A549 treated with GW870086 at 1 μM for 4 hours (cell line): ENCODE results near the gene DUS2. TPM values are rescaled to one million over a fixed set of nuclear protein-coding genes. Genes with fewer than 3 reads are reported as not detected.

ENCODE experiments used
- total RNA-seq: library from RNA; stranded (reverse); fragments of 200-300 nt; extraction: Qiagen RNA extraction; gene quantifications from 5 replicates; pipeline ENCODE4 v1.2.3, GENCODE V29; 2022; ENCODE audit warnings: low read depth

Gene DUS2
- 15.1 to 17.6 TPM (median 16.6 TPM) in 5 replicates for total RNA-seq

DNA sequence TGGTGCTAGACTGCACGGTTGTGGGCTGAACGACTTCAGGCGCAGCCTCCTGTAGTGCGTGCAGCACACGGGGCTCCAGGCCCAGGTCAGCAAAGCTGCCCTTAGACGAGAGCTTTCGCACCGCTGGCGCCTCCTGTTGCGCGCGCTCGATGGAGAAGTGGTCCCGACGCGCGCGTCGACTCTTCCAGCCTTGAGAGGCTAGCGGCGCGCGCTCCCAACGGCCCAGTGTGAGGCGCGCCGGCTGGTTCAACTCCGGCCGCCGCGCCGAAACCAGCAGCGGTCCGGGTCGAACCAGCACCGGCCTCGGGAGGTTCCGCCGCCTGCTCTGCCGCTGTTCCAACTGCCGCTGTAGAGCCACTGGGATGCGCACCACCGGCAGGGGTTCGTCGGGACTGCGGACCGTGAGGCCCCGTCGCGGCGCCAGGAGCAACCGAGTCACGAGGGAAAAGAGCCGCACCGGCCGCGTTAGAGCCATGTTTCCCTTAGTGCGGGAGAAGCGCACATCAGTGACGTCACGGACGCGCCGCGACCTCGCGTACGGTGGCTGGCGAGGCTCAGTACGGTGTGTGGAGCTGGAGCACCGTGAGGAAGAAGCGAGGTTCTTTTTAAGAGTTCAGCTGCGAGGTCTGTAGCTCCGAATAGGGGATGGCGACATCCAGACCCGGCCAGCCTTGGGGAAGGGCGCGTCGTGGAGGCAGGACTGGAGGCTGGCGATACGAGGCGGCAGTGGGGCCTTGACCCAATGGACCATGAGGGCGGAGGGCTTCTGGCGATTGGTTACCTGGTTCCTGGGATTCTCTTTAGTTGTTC lies at the start of gene DUS2, which contains the start of gene DDX28:
TSS of gene DUS2 (plus strand) at position 557 of the 810 bp plus-strand sequence. CDS start 14,740 bp downstream, outside the sequence.
TSS of gene DDX28 (minus strand) at position 505 of the 810 bp plus-strand sequence. CDS start at position 475, 30 bp downstream.

GRCh38 chr16:67979955-67980678 lies 43.0 kb upstream of the DUS2 start, which contains the start of gene DPEP3:
Gene DPEP3 (minus strand): TSS chr16:67980499. CDS start chr16:67980380, 119 bp downstream.

GRCh38 chr16:67998779-67999688 lies 24.1 kb upstream of the DUS2 start, which contains the start of gene DPEP2:
Gene DPEP2 (minus strand): TSS chr16:67999484. CDS start chr16:67993212, 6,272 bp downstream.

DNA sequence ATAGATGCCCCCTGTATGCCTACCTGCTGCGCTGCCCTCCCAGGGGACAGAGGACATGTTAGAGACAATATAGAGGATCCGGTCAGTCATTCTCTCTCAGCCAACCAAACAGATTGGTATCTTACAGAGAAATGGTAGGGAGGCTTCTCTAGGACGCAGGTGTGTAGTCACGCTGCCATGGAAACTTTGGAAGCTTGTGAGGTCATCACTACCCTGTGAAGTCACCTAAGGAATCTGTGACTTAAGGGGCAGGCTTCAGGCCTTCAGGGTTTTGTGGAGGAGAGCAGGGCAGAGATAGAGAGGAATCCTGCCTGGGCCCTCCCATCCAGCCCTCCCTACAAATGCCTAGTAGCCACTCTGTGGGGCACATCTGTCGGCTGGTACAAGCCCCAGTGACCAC lies 7.4 kb upstream of the DUS2 start, which contains the start of gene DPEP2NB:
TSS of gene DPEP2NB (minus strand) at position 231 of the 400 bp plus-strand sequence. CDS start at position 90, 141 bp downstream.

GRCh38 chr16:68085259-68086071 lies 62.4 kb downstream of the DUS2 start, which contains the start of gene NFATC3:
Gene NFATC3 (plus strand): TSS chr16:68085370. CDS start chr16:68085682, 312 bp downstream.

Other genes with a start within 250 kb of the DUS2 start
- gene RANBP10, start 216.7 kb upstream of the DUS2 start, total RNA-seq: 7.4 to 9.5 TPM (median 8.3 TPM) in 5 replicates
- 0.29 to 0.53 TPM (median 0.41 TPM) in 5 replicates for gene TSNAXIP1, start 216.4 kb upstream of the DUS2 start, total RNA-seq
- 26.3 to 42.4 TPM (median 39.3 TPM) in 5 replicates for gene THAP11, start 181.0 kb upstream of the DUS2 start, total RNA-seq
- gene NUTF2, start 176.4 kb upstream of the DUS2 start, total RNA-seq: 228 to 243 TPM (median 238 TPM) in 5 replicates
- 25.7 to 30.8 TPM (median 27.4 TPM) in 5 replicates for gene CENPT, start 175.6 kb upstream of the DUS2 start, total RNA-seq
- gene EDC4, start 150.2 kb upstream of the DUS2 start, total RNA-seq: 44.9 to 65.1 TPM (median 60.7 TPM) in 5 replicates
- gene NRN1L, start 138.4 kb upstream of the DUS2 start, total RNA-seq: 0.28 to 0.52 TPM in 2 of 5 replicates, not detected in the others
- gene PSKH1, start 130.0 kb upstream of the DUS2 start, total RNA-seq: 12.7 to 18.9 TPM (median 14.8 TPM) in 5 replicates
- 1.0 to 2.1 TPM (median 1.7 TPM) in 5 replicates for gene CTRL, start 91.4 kb upstream of the DUS2 start, total RNA-seq
- 42.5 to 60.5 TPM (median 50.4 TPM) in 5 replicates for gene PSMB10, start 86.4 kb upstream of the DUS2 start, total RNA-seq
- gene LCAT, start 79.2 kb upstream of the DUS2 start, total RNA-seq: 8.3 to 12.6 TPM (median 11.0 TPM) in 5 replicates
- gene SLC12A4, start 54.6 kb upstream of the DUS2 start, total RNA-seq: 26.5 to 36.3 TPM (median 30.8 TPM) in 5 replicates
- gene DPEP3, start 42.8 kb upstream of the DUS2 start, total RNA-seq: not detected in 5 replicates
- not detected in 5 replicates for gene DPEP2, start 23.8 kb upstream of the DUS2 start, total RNA-seq
- not detected in 5 replicates for gene DPEP2NB, start 7.4 kb upstream of the DUS2 start, total RNA-seq
- 18.0 to 21.4 TPM (median 19.4 TPM) in 5 replicates for gene DDX28, start 52 bp upstream of the DUS2 start, total RNA-seq
- gene NFATC3, start 62.1 kb downstream of the DUS2 start, total RNA-seq: 12.2 to 16.3 TPM (median 14.6 TPM) in 5 replicates
- 0.08 to 0.19 TPM (median 0.17 TPM) in 4 of 5 replicates, not detected in the other for gene ESRP2, start 212.8 kb downstream of the DUS2 start, total RNA-seq
- 14.1 to 17.4 TPM (median 15.6 TPM) in 5 replicates for gene PLA2G15, start 222.1 kb downstream of the DUS2 start, total RNA-seq
- 32.8 to 35.7 TPM (median 34.5 TPM) in 5 replicates for gene SLC7A6, start 241.2 kb downstream of the DUS2 start, total RNA-seq